Gastroesophageal sphincter (tissue), 4 donors: ENCODE measurements around the gene KCNG1. TPM values are rescaled to one million over a fixed set of nuclear protein-coding genes. Genes with fewer than 3 reads are reported as not detected.

Experiments used
- ATAC-seq: fragments of 150-250 bp; one replicate; pipeline ENCODE4 v1.9.1; 2016; ENCODE audit warnings: mild to moderate bottlenecking, moderate library complexity
- H3K27ac ChIP-seq, 4 donors: fragments of 200-600 bp; sonication (generic) in 3 of 4; 1 replicate in 3 of 4; 2 replicates in 1 of 4; pipeline ENCODE4 v1.5.1; 2016 to 2019
- H3K27me3 ChIP-seq: fragments of 200-600 bp; sonication (generic); one replicate; pipeline ENCODE4 v1.5.1; 2019
- H3K36me3 ChIP-seq, 2 donors: fragments of 200-600 bp; sonication (generic); one replicate each; pipeline ENCODE4 v1.5.1; 2019; ENCODE audit warnings: control low read depth in 1 of 2
- H3K4me1 ChIP-seq, 3 donors: fragments of 200-600 bp; sonication (generic); 1 replicate in 2 of 3; 2 replicates in 1 of 3; pipeline ENCODE4 v1.5.1; 2016 to 2019; ENCODE audit warnings: control low read depth in 2 of 3
- H3K4me3 ChIP-seq, 2 donors: fragments of 200-600 bp; sonication (generic); one replicate each; pipeline ENCODE4 v1.5.1; 2019; ENCODE audit warnings: mild to moderate bottlenecking in 1 of 2, moderate library complexity in 1 of 2
- H3K9me3 ChIP-seq, 3 donors: fragments of 200-600 bp; sonication (generic); one replicate each; pipeline ENCODE4 v1.5.1; 2017 to 2019; ENCODE audit warnings: control low read depth in 2 of 3
- EP300 ChIP-seq: sonication (generic); formaldehyde crosslinking; IDR thresholded peaks from one replicate; pipeline ENCODE4 v1.6.1; 2017; ENCODE audit warnings: antibody characterized with exemption, mild to moderate bottlenecking
- POLR2A ChIP-seq, 2 donors: fragments of 450-650 bp; IDR thresholded peaks; one replicate each; pipeline ENCODE4 v1.6.1; 2017; ENCODE audit warnings: antibody characterized with exemption in 2 of 2, mild to moderate bottlenecking in 2 of 2, moderate library complexity in 1 of 2
- POLR2AphosphoS5 ChIP-seq: sonication (generic); formaldehyde crosslinking; IDR thresholded peaks from one replicate; pipeline ENCODE4 v1.6.1; 2017; ENCODE audit warnings: antibody characterized with exemption
- WGBS, 2 donors: methylation state at CpG; one replicate each; pipeline ENCODE4 v1.1.5; 2018; ENCODE audit warnings: low coverage in 1 of 2; 5-methylcytosine and 5-hydroxymethylcytosine counted together
- total RNA-seq, 4 donors: library from RNA; depleted of rRNA; stranded (reverse); fragments of >200 nt; gene quantifications; one replicate each; pipeline ENCODE4 v1.1.0, GENCODE V29; 2016
- TF ChIP-seq, protein P1 (sequence below), 4 experiments: fragments of 200-600 bp in 2 of 4; fragments of 450-650 bp in 2 of 4; sonication (generic) in 1 of 4; IDR thresholded peaks; one replicate each; pipeline ENCODE4 v1.5.1; 2017 to 2019; ENCODE audit warnings: antibody characterized with exemption in 4 of 4, mild to moderate bottlenecking in 2 of 4, moderate library complexity in 2 of 4

The KCNG1 gene
- total RNA-seq, 4 donors from 2014 or later, result 0.35 to 0.46 (median 0.40) TPM; not detected in 1

DNA sequence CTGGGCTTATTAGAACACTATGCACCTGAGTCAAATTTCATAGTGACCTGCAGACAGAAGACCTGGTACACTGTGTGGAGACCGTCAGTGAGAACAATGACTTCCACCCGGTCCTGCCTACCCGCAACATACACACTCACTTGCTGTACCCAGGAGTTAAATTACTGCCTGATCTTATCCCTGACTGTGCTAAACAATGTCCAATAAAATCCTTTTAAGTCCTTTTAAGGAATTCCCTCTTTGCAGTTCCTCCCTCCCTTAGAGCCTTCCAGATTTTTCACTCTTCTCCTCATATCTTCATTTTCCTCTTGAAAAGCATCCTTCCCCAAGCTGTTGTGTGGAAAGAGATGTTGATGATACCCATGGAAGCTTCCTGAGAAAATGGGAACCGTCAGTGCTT is 3.4 kb upstream of the KCNG1 start:
- Histone ChIP-seq H3K27ac (no peak overlapping the region), H3K9me3 (no peaks in the 10 kb centered on the region), H3K27me3 (peaks cover 92% of the 10 kb centered on the region), H3K4me1 (peaks cover 0 to 32% (median 11%) of the 10 kb centered on the region in 3 donors), H3K4me3 (no peak overlapping the region), H3K36me3 (no peaks in the 10 kb centered on the region)
- no peak for TF ChIP-seq POLR2A (IDR thresholded peaks at IDR 0.05)
- TF ChIP-seq, protein P1, sequence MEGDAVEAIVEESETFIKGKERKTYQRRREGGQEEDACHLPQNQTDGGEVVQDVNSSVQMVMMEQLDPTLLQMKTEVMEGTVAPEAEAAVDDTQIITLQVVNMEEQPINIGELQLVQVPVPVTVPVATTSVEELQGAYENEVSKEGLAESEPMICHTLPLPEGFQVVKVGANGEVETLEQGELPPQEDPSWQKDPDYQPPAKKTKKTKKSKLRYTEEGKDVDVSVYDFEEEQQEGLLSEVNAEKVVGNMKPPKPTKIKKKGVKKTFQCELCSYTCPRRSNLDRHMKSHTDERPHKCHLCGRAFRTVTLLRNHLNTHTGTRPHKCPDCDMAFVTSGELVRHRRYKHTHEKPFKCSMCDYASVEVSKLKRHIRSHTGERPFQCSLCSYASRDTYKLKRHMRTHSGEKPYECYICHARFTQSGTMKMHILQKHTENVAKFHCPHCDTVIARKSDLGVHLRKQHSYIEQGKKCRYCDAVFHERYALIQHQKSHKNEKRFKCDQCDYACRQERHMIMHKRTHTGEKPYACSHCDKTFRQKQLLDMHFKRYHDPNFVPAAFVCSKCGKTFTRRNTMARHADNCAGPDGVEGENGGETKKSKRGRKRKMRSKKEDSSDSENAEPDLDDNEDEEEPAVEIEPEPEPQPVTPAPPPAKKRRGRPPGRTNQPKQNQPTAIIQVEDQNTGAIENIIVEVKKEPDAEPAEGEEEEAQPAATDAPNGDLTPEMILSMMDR (IDR thresholded peaks at IDR 0.05), result no peak
- no peak for TF ChIP-seq POLR2AphosphoS5
- TF ChIP-seq EP300, result no peak
- WGBS, 2 donors, result 45 to 78% methylated on average over 4 of the region's 4 CpGs
- no peak for ATAC-seq

GRCh38 chr20:51024761-51025160 is 1.9 kb upstream of the KCNG1 start:
- TF ChIP-seq EP300 (no peak), POLR2AphosphoS5 (no peak), POLR2A (IDR thresholded peaks at IDR 0.05) (no peak)
- TF ChIP-seq, protein P1 (IDR thresholded peaks at IDR 0.05), result no peak
- Histone ChIP-seq H3K36me3 (no peaks in the 10 kb centered on the region), H3K9me3 (no peaks in the 10 kb centered on the region), H3K4me3 (no peak overlapping the region), H3K4me1 (peaks cover 0 to 19% (median 11%) of the 10 kb centered on the region in 3 donors), H3K27ac (no peak overlapping the region), H3K27me3 (peaks cover 92% of the 10 kb centered on the region)
- ATAC-seq, result no peak
- 44 to 80% methylated on average over 1 of the region's 1 CpG for whole genome bisulfite sequencing, 2 donors

DNA sequence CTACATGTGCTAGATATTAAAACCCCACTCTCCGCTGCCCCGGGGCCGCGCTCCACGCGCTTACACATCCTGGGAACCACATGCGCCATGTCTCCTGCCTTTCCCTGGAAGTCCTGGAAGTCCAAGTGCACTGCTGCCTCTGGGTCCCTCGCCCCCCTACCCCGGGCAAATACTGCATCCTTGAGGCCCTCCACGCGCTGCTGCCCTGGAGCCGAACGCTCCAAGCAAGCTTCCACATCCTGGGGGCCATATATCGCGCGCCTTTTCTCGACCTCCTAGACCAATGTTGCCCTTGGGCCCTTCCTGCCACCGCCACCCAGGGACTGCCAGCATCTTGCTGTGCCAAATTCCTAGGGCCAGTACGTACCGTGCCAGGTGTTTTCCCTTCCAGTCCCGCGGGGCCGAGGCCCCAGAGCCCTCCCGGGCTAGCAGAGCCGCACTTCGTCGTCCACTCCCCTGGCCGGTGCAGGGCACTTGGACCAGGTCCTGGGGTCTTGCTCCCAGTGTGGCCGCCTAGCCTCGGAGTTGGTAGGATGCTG is 779 bp upstream of the KCNG1 start:
- Histone ChIP-seq H3K27me3 (peaks cover 83% of the 10 kb centered on the region), H3K4me3 (peak overlapping the region in 1 of 2 donors; percentile 51), H3K36me3 (no peaks in the 10 kb centered on the region), H3K4me1 (peaks cover 0 to 19% (median 11%) of the 10 kb centered on the region in 3 donors), H3K27ac (no peak overlapping the region), H3K9me3 (no peaks in the 10 kb centered on the region)
- no peak for ATAC-seq
- 42% methylated on average over 25 of the region's 30 CpGs; no CpG with 5 or more reads in 1 of the 2 donors for WGBS, 2 donors
- no peak for TF ChIP-seq POLR2A (IDR thresholded peaks at IDR 0.05)
- TF ChIP-seq, protein P1 (IDR thresholded peaks at IDR 0.05), result no peak
- TF ChIP-seq EP300, result no peak
- TF ChIP-seq POLR2AphosphoS5, result no peak

- H3K27ac ChIP-seq, result no peak overlapping the region
- no peak for TF ChIP-seq EP300
- TF ChIP-seq POLR2A (IDR thresholded peaks at IDR 0.05), result no peak
- TF ChIP-seq, protein P1 (IDR thresholded peaks at IDR 0.05), result no peak
- TF ChIP-seq POLR2AphosphoS5, result no peak
- H3K36me3 ChIP-seq, result no peaks in the 10 kb centered on the region
- WGBS, 2 donors, result 30% methylated on average over 2 of the region's 39 CpGs; no CpG with 5 or more reads in 1 of the 2 donors
- no peaks in the 10 kb centered on the region for H3K9me3 ChIP-seq
- ATAC-seq, result no peak
- peaks cover 71% of the 10 kb centered on the region for H3K27me3 ChIP-seq
- H3K4me1 ChIP-seq, result peaks cover 0 to 19% (median 11%) of the 10 kb centered on the region in 3 donors
- peak overlapping the region; percentile 17 to 51 for H3K4me3 ChIP-seq
These were observed 592 bp downstream of the KCNG1 start for GRCh38 chr20:51022227-51022802.
